Lower leg skin (tissue), 4 donors: ENCODE results near the gene SSTR3. TPM values are rescaled to one million over a fixed set of nuclear protein-coding genes. Genes with fewer than 3 reads are reported as not detected.

Experiments
- DNase-seq, 2 donors: peaks; one replicate each; pipeline ENCODE4 v3.0.0-alpha.2; 2019; ENCODE audit warnings: low spot score in 2 of 2
- H3K4me3 ChIP-seq: fragments of 200-600 bp; sonication (generic); 2 replicates; pipeline ENCODE4 v1.5.1; 2017; ENCODE audit warnings: mild to moderate bottlenecking, low read depth; ENCODE audit not compliant: poor library complexity, severe bottlenecking
- POLR2A ChIP-seq, 2 donors: fragments of 450-650 bp; IDR thresholded peaks; one replicate each; pipeline ENCODE4 v1.6.1; 2016 to 2017; ENCODE audit warnings: antibody characterized with exemption in 2 of 2, mild to moderate bottlenecking in 1 of 2, moderate library complexity in 1 of 2
- WGBS, 2 donors: methylation state at CpG; one replicate each; pipeline ENCODE4 v1.1.5; 2018; 5-methylcytosine and 5-hydroxymethylcytosine counted together
- intact Hi-C: fragments of 100-400 bp; cut with DNase I; formaldehyde crosslinking; loops from one replicate; pipeline ENCODE4 v1.15.0; 2023; ENCODE audit warnings: low total_unique reads
- total RNA-seq, 4 donors: library from RNA; depleted of rRNA; stranded (reverse); fragments of >200 nt; gene quantifications; one replicate each; pipeline ENCODE4 v1.1.0, GENCODE V29; 2016
- TF ChIP-seq, protein P1 (sequence below), 3 donors: fragments of 450-650 bp; IDR thresholded peaks; one replicate each; pipeline ENCODE4 v1.5.1; 2016; ENCODE audit warnings: antibody characterized with exemption in 3 of 3, mild to moderate bottlenecking in 3 of 3, moderate library complexity in 2 of 3

Gene SSTR3
- total RNA-seq, 4 donors from 2014 or later: not detected

GRCh38 chr22:37199760-37200108 is 12.5 kb downstream of the SSTR3 start:
- intact Hi-C loops: loop anchor here (5.0 kb wide), 1 partner anchor 122 kb away; no protein-coding TSS in a partner anchor
- DNase-seq: no peak

DNA sequence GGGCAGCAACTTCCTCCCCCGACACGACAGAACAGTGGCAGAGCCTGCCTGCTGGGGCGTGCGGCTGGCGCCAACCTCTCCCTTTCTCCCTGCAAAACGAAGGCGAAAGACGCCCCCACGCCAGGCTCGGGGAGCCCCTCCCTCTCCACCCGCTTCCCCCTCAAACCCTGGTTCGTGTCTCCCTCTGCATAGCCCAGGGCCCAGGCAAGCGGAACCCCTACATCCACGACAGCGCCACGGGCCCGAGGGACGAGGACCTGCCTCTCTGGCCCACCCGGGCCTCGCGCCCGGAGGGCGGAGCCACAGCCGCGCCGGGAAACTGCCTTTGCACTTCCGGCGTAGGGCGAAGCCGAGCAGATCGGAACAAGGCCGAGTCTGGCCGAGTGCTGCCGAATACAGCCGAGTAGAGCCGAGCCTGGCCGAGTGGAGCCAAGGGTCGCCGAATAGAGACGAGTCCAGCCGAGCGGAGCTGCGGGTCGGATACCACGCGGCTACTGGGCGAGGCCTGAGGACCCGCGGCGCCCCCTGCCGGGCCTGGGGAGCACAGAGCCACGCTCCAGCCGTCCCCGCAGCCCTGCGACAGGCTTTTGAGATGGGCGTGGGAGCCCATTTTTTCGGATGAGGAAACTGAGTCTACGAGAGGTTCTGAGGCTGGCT is 13.0 kb downstream of the SSTR3 start:
- intact Hi-C loops: loop anchor here (5.0 kb wide), 1 partner anchor 122 kb away; no protein-coding TSS in a partner anchor
- 0% methylated on average over 29 to 51 of the region's 58 CpGs for WGBS, 2 donors
- peak overlapping the region; percentile 51 for H3K4me3 ChIP-seq
- peak in 1 of 2 donors; percentile 96 for TF ChIP-seq POLR2A (IDR thresholded peaks at IDR 0.05)
- TF ChIP-seq, protein P1, sequence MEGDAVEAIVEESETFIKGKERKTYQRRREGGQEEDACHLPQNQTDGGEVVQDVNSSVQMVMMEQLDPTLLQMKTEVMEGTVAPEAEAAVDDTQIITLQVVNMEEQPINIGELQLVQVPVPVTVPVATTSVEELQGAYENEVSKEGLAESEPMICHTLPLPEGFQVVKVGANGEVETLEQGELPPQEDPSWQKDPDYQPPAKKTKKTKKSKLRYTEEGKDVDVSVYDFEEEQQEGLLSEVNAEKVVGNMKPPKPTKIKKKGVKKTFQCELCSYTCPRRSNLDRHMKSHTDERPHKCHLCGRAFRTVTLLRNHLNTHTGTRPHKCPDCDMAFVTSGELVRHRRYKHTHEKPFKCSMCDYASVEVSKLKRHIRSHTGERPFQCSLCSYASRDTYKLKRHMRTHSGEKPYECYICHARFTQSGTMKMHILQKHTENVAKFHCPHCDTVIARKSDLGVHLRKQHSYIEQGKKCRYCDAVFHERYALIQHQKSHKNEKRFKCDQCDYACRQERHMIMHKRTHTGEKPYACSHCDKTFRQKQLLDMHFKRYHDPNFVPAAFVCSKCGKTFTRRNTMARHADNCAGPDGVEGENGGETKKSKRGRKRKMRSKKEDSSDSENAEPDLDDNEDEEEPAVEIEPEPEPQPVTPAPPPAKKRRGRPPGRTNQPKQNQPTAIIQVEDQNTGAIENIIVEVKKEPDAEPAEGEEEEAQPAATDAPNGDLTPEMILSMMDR (IDR thresholded peaks at IDR 0.05): no peak
- DNase-seq: peak; percentile 98 to 100

More at GRCh38 chr22:37199760-37200108, 12.5 kb downstream of the SSTR3 start:
- no peak overlapping the region for H3K4me3 ChIP-seq
- WGBS, 2 donors: 25 to 53% methylated on average over 2 to 11 of the region's 12 CpGs
- TF ChIP-seq, protein P1 (IDR thresholded peaks at IDR 0.05): no peak
- no peak for TF ChIP-seq POLR2A (IDR thresholded peaks at IDR 0.05)

- intact Hi-C loops: loop anchor here (5.0 kb wide), 1 partner anchor 121 kb away; no protein-coding TSS in a partner anchor
- TF ChIP-seq, protein P1 (IDR thresholded peaks at IDR 0.05): no peak
- TF ChIP-seq POLR2A (IDR thresholded peaks at IDR 0.05): no peak
- WGBS, 2 donors: 3 to 5% methylated on average over 31 to 42 of the region's 51 CpGs
- DNase-seq: peak; percentile 85 to 98
- peak overlapping the region; percentile 51 for H3K4me3 ChIP-seq
Observed at GRCh38 chr22:37198258-37199102, 13.8 kb downstream of the SSTR3 start.

DNA sequence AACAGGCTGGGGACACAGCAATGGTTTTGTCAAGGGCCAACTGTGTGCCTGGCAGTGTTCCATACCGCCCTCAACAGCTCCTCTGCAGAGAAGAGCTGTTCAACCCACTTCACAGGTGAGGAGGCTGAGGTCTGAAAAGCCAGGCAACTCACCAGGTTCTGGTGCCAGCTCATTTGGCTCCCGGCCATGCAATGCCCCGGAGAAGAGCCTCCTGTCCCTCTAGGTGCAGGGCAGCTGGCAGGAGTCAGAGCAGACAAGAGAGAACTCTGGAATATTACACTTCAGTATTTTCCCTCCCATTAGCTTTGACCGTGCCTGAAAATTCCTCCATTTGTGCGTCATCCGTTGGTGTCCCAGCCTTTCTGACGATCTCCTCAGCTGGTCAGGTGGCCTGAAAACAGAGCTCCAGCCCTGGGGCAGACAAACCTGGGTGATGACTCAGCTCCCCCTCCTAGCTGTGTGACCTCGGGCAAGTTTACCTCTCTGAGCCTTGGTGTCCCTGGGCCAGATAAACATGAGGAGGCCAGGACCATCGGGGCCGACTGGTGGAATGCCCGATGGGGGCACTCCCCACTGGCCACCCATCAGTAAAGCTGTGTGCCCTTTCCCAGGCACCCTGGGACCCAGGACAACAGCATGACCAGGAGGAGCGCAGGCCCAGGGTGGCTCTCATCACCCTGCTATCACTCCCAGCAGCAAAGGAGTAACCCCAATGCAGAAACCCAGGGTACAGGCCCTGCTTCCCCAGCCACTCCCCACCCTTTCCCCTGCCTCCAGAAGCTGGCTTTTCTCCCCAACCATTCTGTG is 14.6 kb downstream of the SSTR3 start:
- intact Hi-C loops: loop anchor here (5.0 kb wide), 1 partner anchor 120 kb away; no protein-coding TSS in a partner anchor
- no peak overlapping the region for H3K4me3 ChIP-seq
- 39 to 43% methylated on average over 9 of the region's 12 CpGs for WGBS, 2 donors
- no peak for TF ChIP-seq POLR2A (IDR thresholded peaks at IDR 0.05)
- TF ChIP-seq, protein P1 (IDR thresholded peaks at IDR 0.05): no peak
- no peak for DNase-seq
